Lower leg skin (tissue), 3 donors: ENCODE results near the gene HNF4A.

ENCODE experiments used
- CTCF ChIP-seq, 3 donors: fragments of 450-650 bp; IDR thresholded peaks; one replicate each; pipeline ENCODE4 v1.5.1; 2016; ENCODE audit warnings: antibody characterized with exemption in 3 of 3, mild to moderate bottlenecking in 3 of 3, moderate library complexity in 2 of 3
- POLR2A ChIP-seq, 2 donors: fragments of 450-650 bp; IDR thresholded peaks; one replicate each; pipeline ENCODE4 v1.6.1; 2016 to 2017; ENCODE audit warnings: antibody characterized with exemption in 2 of 2, mild to moderate bottlenecking in 1 of 2, moderate library complexity in 1 of 2

GRCh38 chr20:44390280-44390679, 34.8 kb downstream of the HNF4A start:
- no peak for TF ChIP-seq CTCF (IDR thresholded peaks at IDR 0.05)
- TF ChIP-seq POLR2A (IDR thresholded peaks at IDR 0.05), result no peak
